OCI-LY1 (cell line): Measurements from ENCODE around the gene TAGLN3.

Experiments used
- H2AFZ ChIP-seq: fragments of 200-600 bp; sonication (generic), shearing (Covaris generic); 2 replicates; pipeline ENCODE4 v1.6.0; 2014; ENCODE audit warnings: antibody characterized with exemption, mild to moderate bottlenecking, low read length
- H3F3A ChIP-seq: fragments of 200-600 bp; sonication (generic), shearing (Covaris generic); 2 replicates; pipeline ENCODE4 v1.6.0; 2014; ENCODE audit warnings: mild to moderate bottlenecking, antibody characterized with exemption, low read length, moderate library complexity; ENCODE audit not compliant: insufficient read depth
- H3K27ac ChIP-seq: fragments of 200-600 bp; sonication (generic); 2 replicates; pipeline ENCODE4 v1.5.1; 2014; ENCODE audit warnings: low read length, mixed run types, mild to moderate bottlenecking, low read depth; ENCODE audit not compliant: poor library complexity, severe bottlenecking
- H3K27me3 ChIP-seq: fragments of 200-600 bp; sonication (generic); 2 replicates; pipeline ENCODE4 v1.6.0; 2014; ENCODE audit warnings: antibody characterized with exemption, mild to moderate bottlenecking, low read length, moderate library complexity; ENCODE audit not compliant: insufficient read depth
- H3K36me3 ChIP-seq: fragments of 200-600 bp; sonication (generic); 2 replicates; pipeline ENCODE4 v1.6.1; 2014; ENCODE audit warnings: mild to moderate bottlenecking, antibody characterized with exemption, low read length, moderate library complexity, mixed read lengths; ENCODE audit not compliant: insufficient read depth
- H3K4me1 ChIP-seq: fragments of 200-600 bp; sonication (generic); 2 replicates; pipeline ENCODE4 v1.5.1; 2014; ENCODE audit warnings: mild to moderate bottlenecking, low read length, moderate library complexity; ENCODE audit not compliant: insufficient read depth, severe bottlenecking
- H3K4me2 ChIP-seq: fragments of 200-600 bp; sonication (generic), shearing (Covaris generic); 2 replicates; pipeline ENCODE4 v1.6.1; 2014; ENCODE audit warnings: low read length
- H3K4me3 ChIP-seq: fragments of 200-600 bp; sonication (generic); 2 replicates; pipeline ENCODE4 v1.5.1; 2014; ENCODE audit warnings: low read length, low read depth, mild to moderate bottlenecking, mixed read lengths; ENCODE audit not compliant: poor library complexity, severe bottlenecking
- H3K79me2 ChIP-seq: fragments of 200-600 bp; shearing (Covaris generic); 2 replicates; pipeline ENCODE4 v1.6.1; 2016; ENCODE audit warnings: mixed run types, low read length, mixed read lengths; ENCODE audit not compliant: insufficient read depth
- H3K9ac ChIP-seq: fragments of 200-600 bp; sonication (generic), shearing (Covaris generic); 2 replicates; pipeline ENCODE4 v1.6.1; 2014; ENCODE audit warnings: mild to moderate bottlenecking, low read length, mixed read lengths
- H3K9me2 ChIP-seq: fragments of 200-600 bp; sonication (generic), shearing (Covaris generic); 2 replicates; pipeline ENCODE4 v1.6.1; 2014; ENCODE audit warnings: low read depth, mild to moderate bottlenecking, low read length, mixed read lengths
- H3K9me3 ChIP-seq: fragments of 200-600 bp; shearing (Covaris generic); 2 replicates; pipeline ENCODE4 v1.6.1; 2014; ENCODE audit warnings: low read length, mixed read lengths
- H4K20me1 ChIP-seq: fragments of 200-600 bp; sonication (generic), shearing (Covaris generic); 2 replicates; pipeline ENCODE4 v1.6.0; 2016; ENCODE audit warnings: mild to moderate bottlenecking, low read length; ENCODE audit not compliant: insufficient read depth
- CTCF ChIP-seq: fragments of 200-600 bp; sonication (generic), shearing (Covaris generic); IDR thresholded peaks from 2 replicates; pipeline ENCODE4 v1.5.1; 2017; ENCODE audit warnings: mild to moderate bottlenecking, antibody characterized with exemption, low read length, moderate library complexity, mixed read lengths
- EZH2 ChIP-seq: fragments of 200-600 bp; sonication (generic), shearing (Covaris generic); IDR thresholded peaks from 2 replicates; pipeline ENCODE4 v1.8.0; 2017; ENCODE audit warnings: borderline replicate concordance, mixed run types, mild to moderate bottlenecking, antibody characterized with exemption, low read length, moderate library complexity, mixed read lengths

TAGLN3 gene

GRCh38 chr3:111961461-111962164, 37.1 kb upstream of the TAGLN3 start:
- TF ChIP-seq EZH2 = no peak
- no peak; the same call in 1 of the 2 replicates for TF ChIP-seq CTCF
- no peaks in the 10 kb centered on the region for H3K9me2 ChIP-seq
- no peak overlapping the region for H3K4me2 ChIP-seq
- no peaks in the 10 kb centered on the region for H3K36me3 ChIP-seq
- no peak overlapping the region for H2AFZ ChIP-seq
- no peaks in the 10 kb centered on the region for H3K27me3 ChIP-seq
- no peaks in the 10 kb centered on the region for H3K9me3 ChIP-seq
- H3K9ac ChIP-seq = no peak overlapping the region
- H3K79me2 ChIP-seq = no peaks in the 10 kb centered on the region
- H4K20me1 ChIP-seq = no peaks in the 10 kb centered on the region
- no peak overlapping the region for H3K4me3 ChIP-seq
- no peak overlapping the region for H3K27ac ChIP-seq
- no peaks in the 10 kb centered on the region for H3K4me1 ChIP-seq
- no peaks in the 10 kb centered on the region for H3F3A ChIP-seq

GRCh38 chr3:111963424-111963823, 35.3 kb upstream of the TAGLN3 start:
- no peak overlapping the region for H3K4me2 ChIP-seq
- H3K9me2 ChIP-seq = no peaks in the 10 kb centered on the region
- H3K27ac ChIP-seq = no peak overlapping the region
- H3K4me3 ChIP-seq = no peak overlapping the region
- H3K9ac ChIP-seq = no peak overlapping the region
- H3K9me3 ChIP-seq = no peaks in the 10 kb centered on the region
- H3K27me3 ChIP-seq = no peaks in the 10 kb centered on the region
- no peaks in the 10 kb centered on the region for H3K36me3 ChIP-seq
- H3K4me1 ChIP-seq = no peaks in the 10 kb centered on the region
- no peaks in the 10 kb centered on the region for H4K20me1 ChIP-seq
- H3F3A ChIP-seq = no peaks in the 10 kb centered on the region
- H2AFZ ChIP-seq = no peak overlapping the region
- TF ChIP-seq EZH2 (no peak), CTCF (no peak)
- H3K79me2 ChIP-seq = no peaks in the 10 kb centered on the region

GRCh38 chr3:111965484-111965883, 33.2 kb upstream of the TAGLN3 start:
- H3K36me3 ChIP-seq = no peaks in the 10 kb centered on the region
- H3K4me1 ChIP-seq = no peaks in the 10 kb centered on the region

More at GRCh38 chr3:111965484-111965883, 33.2 kb upstream of the TAGLN3 start:
- Histone ChIP-seq H3K9ac (no peak overlapping the region), H3F3A (no peaks in the 10 kb centered on the region), H3K4me3 (no peak overlapping the region), H4K20me1 (no peaks in the 10 kb centered on the region), H3K27ac (no peak overlapping the region), H3K4me2 (no peak overlapping the region), H3K9me3 (no peaks in the 10 kb centered on the region), H3K79me2 (no peaks in the 10 kb centered on the region), H3K9me2 (no peaks in the 10 kb centered on the region), H2AFZ (no peak overlapping the region), H3K27me3 (no peaks in the 10 kb centered on the region)
- TF ChIP-seq EZH2 (no peak), CTCF (no peak)
